SU-DHL-6 (cell line): ENCODE data around the gene CARD11.

Experiments used
- H2AFZ ChIP-seq: fragments of 200-600 bp; sonication (generic); 2 replicates; pipeline ENCODE4 v1.6.1; 2014; ENCODE audit warnings: low read depth, mild to moderate bottlenecking, moderate library complexity, mixed read lengths, antibody characterized with exemption, low read length; ENCODE audit not compliant: severe bottlenecking
- H3F3A ChIP-seq: fragments of 200-600 bp; shearing (Covaris generic); 2 replicates; pipeline ENCODE4 v1.6.0; 2016; ENCODE audit warnings: antibody characterized with exemption, mild to moderate bottlenecking; ENCODE audit not compliant: insufficient read depth
- H3K27ac ChIP-seq: fragments of 200-600 bp; sonication (generic); 2 replicates; pipeline ENCODE4 v1.5.1; 2016; ENCODE audit warnings: low read depth, mild to moderate bottlenecking, low read length, moderate library complexity, mixed read lengths
- H3K27me3 ChIP-seq: fragments of 200-600 bp; sonication (generic), shearing (Covaris generic); 2 replicates; pipeline ENCODE4 v1.6.0; 2014; ENCODE audit warnings: mild to moderate bottlenecking, low read length
- H3K36me3 ChIP-seq: fragments of 200-600 bp; sonication (generic); 2 replicates; pipeline ENCODE4 v1.6.1; 2014; ENCODE audit warnings: mild to moderate bottlenecking, low read length, mixed read lengths
- H3K4me2 ChIP-seq: fragments of 300-600, 200-600 bp; shearing (Covaris generic), sonication (generic); 2 replicates; pipeline ENCODE4 v1.6.0; 2014; ENCODE audit warnings: low read length, low read depth, mild to moderate bottlenecking; ENCODE audit not compliant: poor library complexity, severe bottlenecking
- H3K4me3 ChIP-seq: fragments of 200-600 bp; sonication (generic); 2 replicates; pipeline ENCODE4 v1.5.1; 2014; ENCODE audit warnings: antibody characterized with exemption, low read length, mild to moderate bottlenecking, mixed read lengths; ENCODE audit not compliant: insufficient read depth, poor library complexity, severe bottlenecking
- H3K79me2 ChIP-seq: fragments of 200-600 bp; sonication (generic); 2 replicates; pipeline ENCODE4 v1.6.1; 2014; ENCODE audit warnings: mild to moderate bottlenecking, low read length, moderate library complexity; ENCODE audit not compliant: insufficient read depth
- H3K9ac ChIP-seq: fragments of 200-600 bp; sonication (generic); 2 replicates; pipeline ENCODE4 v1.7.0; 2014; ENCODE audit warnings: mild to moderate bottlenecking, low read length
- H3K9me2 ChIP-seq: fragments of 200-600 bp; sonication (generic); replicated peaks from 2 replicates; pipeline ENCODE4 v1.6.1; 2014; ENCODE audit warnings: low read length; ENCODE audit not compliant: insufficient read depth
- H3K9me3 ChIP-seq: fragments of 200-600 bp; sonication (generic); 2 replicates; pipeline ENCODE4 v1.6.1; 2014; ENCODE audit warnings: low read length, mixed read lengths; ENCODE audit not compliant: insufficient read depth
- H4K20me1 ChIP-seq: fragments of 200-600 bp; sonication (generic); 2 replicates; pipeline ENCODE4 v1.6.1; 2014; ENCODE audit warnings: low read depth, mild to moderate bottlenecking, antibody characterized with exemption, low read length, moderate library complexity, mixed read lengths
- EZH2phosphoT487 ChIP-seq: fragments of 200-600 bp; sonication (generic), shearing (Covaris generic); conservative IDR thresholded peaks from 2 replicates; pipeline ENCODE4 v1.6.1; 2018; ENCODE audit warnings: mild to moderate bottlenecking, antibody characterized with exemption, low read length, moderate library complexity, mixed read lengths
- TF ChIP-seq, protein P1 (sequence below): fragments of 200-600 bp; sonication (generic); IDR thresholded peaks from one replicate; pipeline ENCODE4 v1.5.1; 2017; ENCODE audit warnings: antibody characterized with exemption, mild to moderate bottlenecking, low read length, moderate library complexity; ENCODE audit not compliant: insufficient read depth, poor library complexity, severe bottlenecking

CARD11 gene

DNA sequence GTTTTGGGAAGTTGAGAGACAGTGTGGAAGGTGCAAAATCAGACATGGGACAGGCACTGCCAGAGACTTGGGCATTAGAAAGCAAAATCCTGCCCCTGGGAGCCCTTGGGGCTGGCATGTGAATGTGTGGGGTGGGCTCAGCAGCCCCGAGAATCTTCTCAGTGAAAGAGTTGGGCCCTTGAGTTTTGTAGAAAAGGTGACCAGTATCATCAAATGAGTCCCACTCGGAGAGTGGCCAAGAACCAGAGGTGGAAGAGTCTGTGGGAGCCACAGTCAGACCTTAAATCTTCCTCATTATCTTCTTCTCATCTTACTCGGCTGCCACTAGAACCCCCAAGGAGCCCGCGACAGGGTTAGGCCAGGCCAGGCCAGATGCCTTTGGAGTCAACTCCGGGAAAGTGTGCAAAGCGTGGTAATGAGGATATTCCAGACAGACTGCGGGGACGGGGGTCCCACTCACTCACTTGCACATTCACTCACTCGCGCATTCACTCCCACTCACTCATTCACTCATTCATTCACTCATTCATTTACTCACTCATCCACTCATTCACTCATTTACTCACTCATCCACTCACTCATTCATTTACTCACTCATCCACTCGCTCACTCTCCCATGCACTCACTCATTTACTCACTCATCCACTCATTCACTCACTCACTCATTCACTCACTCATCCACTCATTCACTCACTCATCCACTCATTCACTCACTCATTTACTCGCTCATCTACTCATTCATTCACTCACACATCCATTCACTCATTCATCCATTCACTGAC is 74.9 kb downstream of the CARD11 start:
- Histone ChIP-seq H3K36me3 (no peaks in the 10 kb centered on the region), H3K4me2 (no peak overlapping the region), H3F3A (0 out of 2 replicates have a peak, but pooled peaks cover 5% of the 10 kb centered on the region), H3K9ac (no peak overlapping the region), H3K9me3 (no peaks in the 10 kb centered on the region; the same call in 1 of the 2 replicates), H3K27me3 (no peaks in the 10 kb centered on the region), H3K79me2 (no peaks in the 10 kb centered on the region), H2AFZ (no peak overlapping the region), H3K27ac (no peak overlapping the region), H3K4me3 (no peak overlapping the region), H3K9me2 (no peaks in the 10 kb centered on the region), H4K20me1 (no peaks in the 10 kb centered on the region)
- TF ChIP-seq EZH2phosphoT487, result no peak
- TF ChIP-seq, protein P1, sequence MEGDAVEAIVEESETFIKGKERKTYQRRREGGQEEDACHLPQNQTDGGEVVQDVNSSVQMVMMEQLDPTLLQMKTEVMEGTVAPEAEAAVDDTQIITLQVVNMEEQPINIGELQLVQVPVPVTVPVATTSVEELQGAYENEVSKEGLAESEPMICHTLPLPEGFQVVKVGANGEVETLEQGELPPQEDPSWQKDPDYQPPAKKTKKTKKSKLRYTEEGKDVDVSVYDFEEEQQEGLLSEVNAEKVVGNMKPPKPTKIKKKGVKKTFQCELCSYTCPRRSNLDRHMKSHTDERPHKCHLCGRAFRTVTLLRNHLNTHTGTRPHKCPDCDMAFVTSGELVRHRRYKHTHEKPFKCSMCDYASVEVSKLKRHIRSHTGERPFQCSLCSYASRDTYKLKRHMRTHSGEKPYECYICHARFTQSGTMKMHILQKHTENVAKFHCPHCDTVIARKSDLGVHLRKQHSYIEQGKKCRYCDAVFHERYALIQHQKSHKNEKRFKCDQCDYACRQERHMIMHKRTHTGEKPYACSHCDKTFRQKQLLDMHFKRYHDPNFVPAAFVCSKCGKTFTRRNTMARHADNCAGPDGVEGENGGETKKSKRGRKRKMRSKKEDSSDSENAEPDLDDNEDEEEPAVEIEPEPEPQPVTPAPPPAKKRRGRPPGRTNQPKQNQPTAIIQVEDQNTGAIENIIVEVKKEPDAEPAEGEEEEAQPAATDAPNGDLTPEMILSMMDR, result no peak

- Histone ChIP-seq H3K27ac (no peak overlapping the region), H3K36me3 (no peaks in the 10 kb centered on the region)
Measured at GRCh38 chr7:2968176-2968575, 75.5 kb downstream of the CARD11 start.

DNA sequence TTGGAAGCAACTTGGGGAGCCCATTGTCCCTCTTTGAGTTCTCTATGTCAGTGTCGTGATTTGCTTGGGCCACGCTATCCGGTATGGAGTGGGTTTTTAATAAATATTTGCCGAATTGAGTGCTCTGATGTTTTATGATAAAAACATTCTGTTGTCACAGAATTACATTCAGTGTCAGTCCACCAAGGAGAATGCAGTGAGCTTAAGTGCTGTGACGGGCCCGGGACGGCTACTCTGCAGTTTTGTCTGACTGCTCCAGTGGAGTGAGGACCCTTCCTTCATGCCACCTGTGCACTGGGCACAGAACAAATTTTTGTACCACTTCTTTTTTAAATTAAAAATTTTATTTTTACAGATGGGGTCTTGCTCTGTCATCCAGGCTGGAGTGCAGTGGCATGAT is 76.0 kb downstream of the CARD11 start:
- Histone ChIP-seq H3K4me3 (no peak overlapping the region), H3K9ac (no peak overlapping the region), H3K4me2 (no peak overlapping the region), H3K79me2 (no peaks in the 10 kb centered on the region), H3K9me3 (no peaks in the 10 kb centered on the region; the same call in 1 of the 2 replicates), H4K20me1 (no peaks in the 10 kb centered on the region), H2AFZ (no peak overlapping the region), H3K36me3 (no peaks in the 10 kb centered on the region), H3K27me3 (no peaks in the 10 kb centered on the region), H3K27ac (no peak overlapping the region), H3F3A (0 out of 2 replicates have a peak, but pooled peaks cover 5% of the 10 kb centered on the region), H3K9me2 (no peaks in the 10 kb centered on the region)
- TF ChIP-seq, protein P1, result no peak
- TF ChIP-seq EZH2phosphoT487, result no peak

More at GRCh38 chr7:2968176-2968575, 75.5 kb downstream of the CARD11 start:
- Histone ChIP-seq H3K9ac (no peak overlapping the region), H3F3A (0 out of 2 replicates have a peak, but pooled peaks cover 5% of the 10 kb centered on the region), H3K9me2 (no peaks in the 10 kb centered on the region), H2AFZ (no peak overlapping the region), H3K9me3 (no peaks in the 10 kb centered on the region; the same call in 1 of the 2 replicates), H3K4me3 (no peak overlapping the region), H3K4me2 (no peak overlapping the region), H3K27me3 (no peaks in the 10 kb centered on the region), H4K20me1 (no peaks in the 10 kb centered on the region), H3K79me2 (no peaks in the 10 kb centered on the region)
- TF ChIP-seq, protein P1, result no peak
- no peak for TF ChIP-seq EZH2phosphoT487
